OCI-LY7 (cell line): ENCODE measurements around the gene MESP1. TPM values are rescaled to one million over a fixed set of nuclear protein-coding genes. Genes with fewer than 3 reads are reported as not detected.

Experiments used
- BruUV-seq: library from RNA; stranded (reverse); fragments of 400-500 nt; replicated peaks from 2 replicates; lab custom pipeline; 2021; lab: Mats Ljungman, UMichigan
- CTCF ChIA-PET: fragments of 300-600 bp; sonication (Branson Sonifier 250); formaldehyde crosslinking; loops from one replicate; lab custom pipeline; 2022; ENCODE audit warnings: antibody characterized with exemption; ENCODE audit not compliant: unreplicated experiment; lab: Charles Lee
- POLR2A ChIA-PET: fragments of 300-600 bp; sonication (Branson Sonifier 250); formaldehyde crosslinking; loops from one replicate; lab custom pipeline; 2022; ENCODE audit warnings: antibody characterized with exemption; lab: Charles Lee
- DNase-seq: peaks from one replicate; pipeline ENCODE4 v3.0.0-alpha.2; 2015; ENCODE audit warnings: low spot score
- H2AFZ ChIP-seq: fragments of 200-600 bp; sonication (generic), shearing (Covaris generic); 2 replicates; pipeline ENCODE4 v1.6.1; 2014; ENCODE audit warnings: mild to moderate bottlenecking, antibody characterized with exemption, low read length, moderate library complexity
- H3K27ac ChIP-seq: fragments of 200-600 bp; sonication (generic); 2 replicates; pipeline ENCODE4 v1.5.1; 2014; ENCODE audit warnings: mixed run types, low read depth, mild to moderate bottlenecking, moderate library complexity, low read length, inconsistent platforms; ENCODE audit not compliant: poor library complexity, severe bottlenecking
- H3K36me3 ChIP-seq: fragments of 200-600 bp; sonication (generic); 2 replicates; pipeline ENCODE4 v1.6.1; 2014; ENCODE audit warnings: mild to moderate bottlenecking, antibody characterized with exemption, low read length, moderate library complexity, mixed read lengths; ENCODE audit not compliant: insufficient read depth
- H3K4me1 ChIP-seq: fragments of 200-600 bp; sonication (generic); 2 replicates; pipeline ENCODE4 v1.5.1; 2014; ENCODE audit warnings: mild to moderate bottlenecking, low read length; ENCODE audit not compliant: insufficient read depth, poor library complexity, severe bottlenecking
- H3K4me2 ChIP-seq: fragments of 200-600 bp; sonication (generic); 2 replicates; pipeline ENCODE4 v1.6.1; 2014; ENCODE audit warnings: mild to moderate bottlenecking, low read length
- H3K4me3 ChIP-seq: fragments of 200-600 bp; sonication (generic); 2 replicates; pipeline ENCODE4 v1.5.1; 2014; ENCODE audit warnings: mild to moderate bottlenecking, low read depth, low read length; ENCODE audit not compliant: poor library complexity, severe bottlenecking
- H3K79me2 ChIP-seq: fragments of 200-600 bp; sonication (generic); 2 replicates; pipeline ENCODE4 v1.6.1; 2016; ENCODE audit warnings: low read depth, mild to moderate bottlenecking, low read length, moderate library complexity, mixed read lengths; ENCODE audit not compliant: insufficient read depth
- H3K9me2 ChIP-seq: fragments of 200-600 bp; sonication (generic); 2 replicates; pipeline ENCODE4 v1.6.1; 2016; ENCODE audit warnings: mild to moderate bottlenecking, low read length, mixed read lengths; ENCODE audit not compliant: insufficient read depth
- H3K9me3 ChIP-seq: fragments of 200-600 bp; sonication (generic); 2 replicates; pipeline ENCODE4 v1.6.1; 2014; ENCODE audit warnings: mild to moderate bottlenecking, mixed run types, low read length, mixed read lengths
- H4K20me1 ChIP-seq: fragments of 200-600 bp; sonication (generic); 2 replicates; pipeline ENCODE4 v1.6.1; 2014; ENCODE audit warnings: mild to moderate bottlenecking, antibody characterized with exemption, low read length, moderate library complexity, mixed read lengths; ENCODE audit not compliant: insufficient read depth
- CTCF ChIP-seq: fragments of 200-600 bp; sonication (generic); conservative IDR thresholded peaks from 2 replicates; pipeline ENCODE4 v1.5.1; 2014; ENCODE audit warnings: mild to moderate bottlenecking, antibody characterized with exemption, low read length, moderate library complexity, mixed read lengths
- EZH2phosphoT487 ChIP-seq: fragments of 200-600 bp; sonication (generic); IDR thresholded peaks from 2 replicates; pipeline ENCODE4 v1.6.1; 2018; ENCODE audit warnings: low read depth, borderline replicate concordance, mild to moderate bottlenecking, mixed run types, antibody characterized with exemption, low read length, moderate library complexity, mixed read lengths
- intact Hi-C: fragments of 100-400 bp; cut with micrococcal nuclease; formaldehyde crosslinking; loops from one replicate; pipeline ENCODE4 v1.10.0; 2022; ENCODE audit not compliant: unreplicated experiment
- total RNA-seq, 2 experiments: library from RNA; depleted of rRNA in 1 of 2; stranded (reverse); fragments of >200 nt in 1 of 2; shearing (Covaris generic) in 1 of 2; gene quantifications; 2 replicates each; pipeline ENCODE4 v1.2.3, GENCODE V29; 2014 to 2022

MESP1 gene
- total RNA-seq, 2 experiments from 2014 or later: 3.5 TPM; not detected in 1

- no peak for DNase-seq
- Histone ChIP-seq H3K9me2 (no peaks in the 10 kb centered on the region), H3K4me3 (no peak overlapping the region), H2AFZ (no peak overlapping the region), H3K9me3 (0 out of 2 replicates have a peak, but pooled peaks cover 12% of the 10 kb centered on the region), H3K4me2 (no peak overlapping the region), H3K4me1 (no peaks in the 10 kb centered on the region), H3K36me3 (no peaks in the 10 kb centered on the region), H4K20me1 (no peaks in the 10 kb centered on the region), H3K27ac (no peak overlapping the region), H3K79me2 (no peaks in the 10 kb centered on the region)
- CTCF ChIA-PET: no interaction called here
- intact Hi-C loops: no loop called here
- POLR2A ChIA-PET: no interaction called here
- TF ChIP-seq EZH2phosphoT487 (no peak), CTCF (no peak)
- no TSS peak for BruUV-seq
These were observed 34.7 kb upstream of the MESP1 start for GRCh38 chr15:89785774-89786140.

- Histone ChIP-seq H3K79me2 (no peaks in the 10 kb centered on the region), H3K36me3 (no peaks in the 10 kb centered on the region), H3K27ac (no peak overlapping the region), H3K4me3 (no peak overlapping the region), H3K9me3 (0 out of 2 replicates have a peak, but pooled peaks cover 12% of the 10 kb centered on the region), H3K9me2 (no peaks in the 10 kb centered on the region), H4K20me1 (no peaks in the 10 kb centered on the region), H3K4me2 (no peak overlapping the region), H3K4me1 (no peaks in the 10 kb centered on the region), H2AFZ (no peak overlapping the region)
- DNase-seq: no peak
- no TSS peak for BruUV-seq
- intact Hi-C loops: no loop called here
- CTCF ChIA-PET: interaction anchor here (0.6 kb wide), 1 partner anchor 23 kb away, joined by 3 read pairs; no protein-coding TSS in a partner anchor
- TF ChIP-seq EZH2phosphoT487: no peak
- no peak for TF ChIP-seq CTCF
- POLR2A ChIA-PET: no interaction called here
These were observed 34.2 kb upstream of the MESP1 start for GRCh38 chr15:89785064-89785773.

GRCh38 chr15:89784686-89784960, 33.6 kb upstream of the MESP1 start:
- intact Hi-C loops: no loop called here
- H3K4me3 ChIP-seq: no peak overlapping the region
- ChIA-PET CTCF (interaction anchor here (0.6 kb wide), 1 partner anchor 24 kb away, joined by 3 read pairs; no protein-coding TSS in a partner anchor), POLR2A (no interaction called here)
- no TSS peak for BruUV-seq
- H3K36me3 ChIP-seq: no peaks in the 10 kb centered on the region
- TF ChIP-seq CTCF (no peak), EZH2phosphoT487 (no peak)
- no peaks in the 10 kb centered on the region for H3K4me1 ChIP-seq
- no peaks in the 10 kb centered on the region for H3K9me2 ChIP-seq
- no peaks in the 10 kb centered on the region for H4K20me1 ChIP-seq
- no peak overlapping the region for H3K4me2 ChIP-seq
- DNase-seq: no peak
- no peak overlapping the region for H2AFZ ChIP-seq
- H3K27ac ChIP-seq: no peak overlapping the region
- 0 out of 2 replicates have a peak, but pooled peaks cover 12% of the 10 kb centered on the region for H3K9me3 ChIP-seq
- no peaks in the 10 kb centered on the region for H3K79me2 ChIP-seq
